Trophoblast cell (in vitro differentiated cells and primary cell): ENCODE data around the gene ANKRD39.

Experiments used
- DNase-seq, 2 donors: peaks; one replicate each; pipeline ENCODE4 v3.0.0-alpha.2; 2016
- H2AFZ ChIP-seq: 2 replicates; pipeline ENCODE4 v1.6.1; 2013; ENCODE audit warnings: low read length, moderate library complexity, mild to moderate bottlenecking; ENCODE audit not compliant: insufficient read depth, poor library complexity
- H2AK5ac ChIP-seq: 2 replicates; pipeline ENCODE4 v1.6.1; 2013; ENCODE audit warnings: mild to moderate bottlenecking, low read length
- H2BK120ac ChIP-seq: 2 replicates; pipeline ENCODE4 v1.6.1; 2013; ENCODE audit warnings: low read length, mild to moderate bottlenecking, moderate library complexity; ENCODE audit not compliant: insufficient read depth, poor library complexity
- H2BK12ac ChIP-seq: 2 replicates; pipeline ENCODE4 v1.6.1; 2013; ENCODE audit warnings: mild to moderate bottlenecking, low read length, moderate library complexity
- H2BK5ac ChIP-seq: 2 replicates; pipeline ENCODE4 v1.6.1; 2013; ENCODE audit warnings: low read length, low read depth, moderate library complexity, mild to moderate bottlenecking; ENCODE audit not compliant: poor library complexity
- H3K14ac ChIP-seq: 2 replicates; pipeline ENCODE4 v1.6.1; 2013; ENCODE audit warnings: mild to moderate bottlenecking, low read length
- H3K18ac ChIP-seq: 2 replicates; pipeline ENCODE4 v1.6.1; 2013; ENCODE audit warnings: mild to moderate bottlenecking, low read length
- H3K23ac ChIP-seq: 2 replicates; pipeline ENCODE4 v1.6.1; 2013; ENCODE audit warnings: low read length
- H3K27ac ChIP-seq: 2 replicates; pipeline ENCODE4 v1.5.1; 2013; ENCODE audit warnings: low read depth, mild to moderate bottlenecking, inconsistent platforms, low read length, moderate library complexity
- H3K27me3 ChIP-seq: 2 replicates; pipeline ENCODE4 v1.6.1; 2013; ENCODE audit warnings: inconsistent platforms, mild to moderate bottlenecking, low read length, moderate library complexity; ENCODE audit not compliant: insufficient read depth
- H3K36me3 ChIP-seq, 2 experiments: 1 replicate in 1 of 2; 2 replicates in 1 of 2; pipeline ENCODE4 v1.6.1; 2013; ENCODE audit warnings: low read length in 2 of 2, mild to moderate bottlenecking in 2 of 2, moderate library complexity in 1 of 2; ENCODE audit not compliant: insufficient read depth in 2 of 2, control insufficient read depth in 1 of 2
- H3K4ac ChIP-seq: 2 replicates; pipeline ENCODE4 v1.6.1; 2013; ENCODE audit warnings: low read depth, mild to moderate bottlenecking, low read length, moderate library complexity
- H3K4me1 ChIP-seq, 2 experiments: 1 replicate in 1 of 2; 2 replicates in 1 of 2; pipeline ENCODE4 v1.6.1; 2013; ENCODE audit warnings: low read length in 2 of 2, mild to moderate bottlenecking in 2 of 2, moderate library complexity in 1 of 2; ENCODE audit not compliant: insufficient read depth in 2 of 2, control insufficient read depth in 1 of 2
- H3K4me2 ChIP-seq: 2 replicates; pipeline ENCODE4 v1.6.1; 2013; ENCODE audit warnings: inconsistent platforms, mild to moderate bottlenecking, low read length, moderate library complexity
- H3K4me3 ChIP-seq: 2 replicates; pipeline ENCODE4 v1.5.1; 2013; ENCODE audit warnings: mild to moderate bottlenecking, low read depth, low read length, inconsistent platforms
- H3K79me1 ChIP-seq: one replicate; pipeline ENCODE4 v1.6.1; 2013; ENCODE audit warnings: low read length
- H3K79me2 ChIP-seq: 2 replicates; pipeline ENCODE4 v1.6.1; 2013; ENCODE audit warnings: low read length, mild to moderate bottlenecking; ENCODE audit not compliant: control insufficient read depth, insufficient read depth, poor library complexity
- H3K9ac ChIP-seq: 2 replicates; pipeline ENCODE4 v1.6.1; 2013; ENCODE audit warnings: mild to moderate bottlenecking, low read length
- H3K9me3 ChIP-seq: 2 replicates; pipeline ENCODE4 v1.6.1; 2013; ENCODE audit warnings: low read depth, mild to moderate bottlenecking, control low read depth, inconsistent platforms, low read length; ENCODE audit not compliant: insufficient read depth
- H4K12ac ChIP-seq: 2 replicates; pipeline ENCODE4 v1.6.1; 2013; ENCODE audit warnings: low read depth, mild to moderate bottlenecking, low read length, moderate library complexity
- H4K8ac ChIP-seq: 2 replicates; pipeline ENCODE4 v1.6.1; 2013; ENCODE audit warnings: low read depth, mild to moderate bottlenecking, low read length, moderate library complexity
- H4K91ac ChIP-seq: one replicate; pipeline ENCODE4 v1.6.1; 2013; ENCODE audit warnings: low read depth, mild to moderate bottlenecking, low read length, moderate library complexity
- WGBS: extraction: QIAGEN DNeasy Blood & Tissue Kit; methylation state at CpG from one replicate; pipeline ENCODE4 v1.1.7; 2013; ENCODE audit warnings: missing lambda C conversion rate; ENCODE audit not compliant: insufficient read length, insufficient coverage; ENCODE audit errors: extremely low coverage; 5-methylcytosine and 5-hydroxymethylcytosine counted together

The ANKRD39 gene

GRCh38 chr2:96893289-96894150, 35.7 kb upstream of the ANKRD39 start:
- H3K79me1 ChIP-seq, result peaks cover 39% of the 10 kb centered on the region
- no peaks in the 10 kb centered on the region for H3K9me3 ChIP-seq
- H3K27ac ChIP-seq, result no peak overlapping the region
- peak overlapping the region; percentile 3 for H3K4me3 ChIP-seq
- H3K4me1 ChIP-seq, result peaks cover 43 to 61% of the 10 kb centered on the region in 2 experiments
- no peak overlapping the region for H4K8ac ChIP-seq
- no peak overlapping the region for H3K9ac ChIP-seq
- H2BK12ac ChIP-seq, result peak overlapping the region; percentile 89
- no peaks in the 10 kb centered on the region for H3K36me3 ChIP-seq
- H3K18ac ChIP-seq, result peak overlapping the region; percentile 19
- H3K4ac ChIP-seq, result peak overlapping the region; percentile 12
- peak overlapping the region; percentile 38 for H3K14ac ChIP-seq
- no peak overlapping the region for H2AFZ ChIP-seq
- no CpG with 5 or more reads among the region's 16 CpGs for WGBS
- H2BK120ac ChIP-seq, result peak overlapping the region; percentile 60
- DNase-seq, result no peak
- no peaks in the 10 kb centered on the region for H3K27me3 ChIP-seq
- H2AK5ac ChIP-seq, result peak overlapping the region; percentile 59
- H4K91ac ChIP-seq, result peak overlapping the region; percentile 49
- peak overlapping the region; percentile 3 for H2BK5ac ChIP-seq
- H3K23ac ChIP-seq, result no peak overlapping the region
- H4K12ac ChIP-seq, result no peak overlapping the region
- H3K4me2 ChIP-seq, result no peak overlapping the region
- H3K79me2 ChIP-seq, result peaks cover 8% of the 10 kb centered on the region

DNA sequence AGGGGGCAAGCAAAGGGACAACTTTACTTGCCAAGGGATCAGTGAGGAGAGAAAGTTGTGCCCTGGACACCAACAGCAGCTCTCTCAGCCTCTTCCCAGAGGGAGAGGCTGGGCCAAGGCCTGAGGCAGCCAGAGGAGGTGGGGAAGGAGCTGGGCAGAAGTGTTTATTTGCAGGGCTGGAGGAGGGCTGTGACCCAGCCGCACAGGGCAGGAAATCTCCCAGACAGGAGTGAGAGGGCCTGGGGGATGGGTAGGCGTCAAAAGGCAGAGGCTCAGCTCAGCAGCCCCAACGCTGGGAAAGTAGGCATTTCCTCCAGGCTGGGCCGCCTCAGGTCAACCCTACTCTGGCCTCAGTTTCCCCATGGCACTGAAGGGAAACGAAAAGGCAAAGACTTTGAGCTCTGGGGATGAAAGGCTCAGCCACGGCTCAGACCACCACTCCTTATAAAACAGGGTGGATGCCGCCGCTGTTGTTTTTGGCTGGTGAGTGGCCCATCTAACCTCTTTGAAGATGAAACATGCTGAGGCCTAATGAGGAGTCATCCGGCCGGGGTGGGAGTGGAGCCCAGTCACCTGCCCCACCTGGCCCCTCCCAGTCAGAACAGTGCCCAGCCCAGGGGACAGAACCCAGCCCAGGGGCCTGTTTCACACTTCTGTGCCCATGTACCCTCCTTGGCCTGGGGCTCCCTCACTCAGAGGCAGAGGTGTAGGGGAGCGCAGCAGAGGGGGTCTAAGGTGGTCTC, 33.9 kb upstream of the ANKRD39 start:
- no peak overlapping the region for H3K9ac ChIP-seq
- H3K27ac ChIP-seq, result peak overlapping the region; percentile 93
- H2BK5ac ChIP-seq, result peak overlapping the region; percentile 88
- H4K91ac ChIP-seq, result peak overlapping the region; percentile 98
- no peak overlapping the region for H3K23ac ChIP-seq
- peaks cover 11% of the 10 kb centered on the region for H3K79me2 ChIP-seq
- H3K4me1 ChIP-seq, result peaks cover 55 to 66% of the 10 kb centered on the region in 2 experiments
- peak overlapping the region; percentile 93 for H3K4ac ChIP-seq
- H3K14ac ChIP-seq, result peak overlapping the region; percentile 94
- H3K79me1 ChIP-seq, result peaks cover 50% of the 10 kb centered on the region
- WGBS, result no CpG with 5 or more reads among the region's 11 CpGs
- peak overlapping the region; percentile 96 for H2BK120ac ChIP-seq
- no peaks in the 10 kb centered on the region for H3K36me3 ChIP-seq
- H3K27me3 ChIP-seq, result no peaks in the 10 kb centered on the region
- H2BK12ac ChIP-seq, result peak overlapping the region; percentile 99
- H3K9me3 ChIP-seq, result no peaks in the 10 kb centered on the region
- peak overlapping the region; percentile 96 for H3K18ac ChIP-seq
- peak overlapping the region; percentile 98 for H2AK5ac ChIP-seq
- H2AFZ ChIP-seq, result peak overlapping the region; percentile 63
- H4K8ac ChIP-seq, result peak overlapping the region; percentile 78
- H3K4me2 ChIP-seq, result peak overlapping the region; percentile 1
- H3K4me3 ChIP-seq, result no peak overlapping the region
- DNase-seq, result no peak
- H4K12ac ChIP-seq, result peak overlapping the region; percentile 19

DNA sequence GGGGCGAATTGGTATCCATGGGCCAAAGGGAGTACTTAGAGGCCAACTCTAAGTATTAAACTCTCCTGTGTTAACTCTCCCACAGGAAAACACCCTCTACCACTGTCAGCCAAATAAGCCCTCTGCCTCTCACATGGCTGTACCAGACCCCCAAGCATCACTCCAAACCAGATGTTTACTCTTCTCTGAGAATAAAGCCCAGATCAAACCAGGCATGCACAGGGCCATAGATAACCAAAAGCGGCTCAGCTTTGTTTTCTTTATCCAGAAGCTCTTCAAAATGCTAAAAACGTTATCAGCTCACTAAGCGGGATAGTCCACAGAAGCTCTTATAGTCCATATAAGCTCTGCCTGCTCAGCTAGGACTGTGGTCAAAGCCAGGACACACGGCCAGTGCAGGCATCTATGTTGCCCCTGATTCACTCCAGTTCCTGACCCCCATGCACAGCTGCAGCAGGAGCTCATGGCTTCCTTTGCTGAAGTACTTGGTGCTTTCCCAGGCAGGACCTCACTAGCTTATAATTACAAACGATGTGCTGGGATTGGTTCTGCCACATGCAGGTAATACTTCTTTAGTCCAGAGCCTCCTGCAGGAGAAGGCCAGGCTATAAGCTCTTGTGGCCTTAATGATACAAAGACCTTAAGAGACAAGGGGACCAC, 33.0 kb upstream of the ANKRD39 start:
- Histone ChIP-seq H3K23ac (no peak overlapping the region), H3K4ac (peak overlapping the region; percentile 64), H2BK12ac (peak overlapping the region; percentile 97), H4K12ac (no peak overlapping the region), H2BK5ac (peak overlapping the region; percentile 88), H4K91ac (peak overlapping the region; percentile 95), H3K18ac (peak overlapping the region; percentile 76), H4K8ac (peak overlapping the region; percentile 75), H3K27me3 (no peaks in the 10 kb centered on the region), H3K14ac (peak overlapping the region; percentile 82), H3K79me2 (peaks cover 16% of the 10 kb centered on the region), H2BK120ac (peak overlapping the region; percentile 92), H3K79me1 (peaks cover 58% of the 10 kb centered on the region), H3K4me1 (peaks cover 57 to 70% of the 10 kb centered on the region in 2 experiments), H3K4me3 (no peak overlapping the region), H2AFZ (peak overlapping the region; percentile 4), H3K4me2 (peak overlapping the region; percentile 1), H2AK5ac (peak overlapping the region; percentile 81), H3K36me3 (no peaks in the 10 kb centered on the region), H3K9me3 (peaks cover 2% of the 10 kb centered on the region), H3K27ac (peak overlapping the region; percentile 93), H3K9ac (no peak overlapping the region)
- no peak for DNase-seq
- no CpG with 5 or more reads among the region's 6 CpGs for WGBS

DNA sequence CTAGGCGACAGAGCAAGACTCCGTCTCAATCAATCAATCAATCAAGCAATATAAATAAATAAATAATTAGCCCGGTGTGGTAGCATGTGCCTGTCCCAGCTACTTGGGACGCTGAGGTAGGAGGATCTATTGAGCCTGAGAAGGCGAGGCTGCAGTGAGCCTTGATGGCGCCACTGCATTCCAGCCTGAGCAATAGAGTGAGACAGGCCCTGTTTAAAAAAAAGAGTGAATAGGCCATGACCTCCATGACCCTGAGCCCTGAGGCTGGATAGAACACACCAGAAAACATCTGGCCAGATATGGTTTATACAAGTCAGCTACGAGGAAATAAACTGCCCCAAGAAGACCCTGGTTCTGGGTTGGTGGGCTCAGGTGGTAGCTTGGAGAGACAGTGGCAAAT, 32.4 kb upstream of the ANKRD39 start:
- peak; percentile 58 to 67 for DNase-seq
- peak overlapping the region; percentile 95 for H4K91ac ChIP-seq
- no peak overlapping the region for H3K4me3 ChIP-seq
- no peak overlapping the region for H4K12ac ChIP-seq
- no peaks in the 10 kb centered on the region for H3K27me3 ChIP-seq
- no peak overlapping the region for H3K9ac ChIP-seq
- no peak overlapping the region for H4K8ac ChIP-seq
- H2AK5ac ChIP-seq, result no peak overlapping the region
- H3K4me2 ChIP-seq, result no peak overlapping the region
- H3K36me3 ChIP-seq, result no peaks in the 10 kb centered on the region
- peak overlapping the region; percentile 19 for H3K4ac ChIP-seq
- H2BK120ac ChIP-seq, result peak overlapping the region; percentile 71
- H3K79me1 ChIP-seq, result peaks cover 64% of the 10 kb centered on the region
- H3K23ac ChIP-seq, result no peak overlapping the region
- H3K79me2 ChIP-seq, result peaks cover 20% of the 10 kb centered on the region
- H3K9me3 ChIP-seq, result peaks cover 2% of the 10 kb centered on the region
- H2BK5ac ChIP-seq, result peak overlapping the region; percentile 88
- H3K18ac ChIP-seq, result no peak overlapping the region
- H2AFZ ChIP-seq, result no peak overlapping the region
- peak overlapping the region; percentile 97 for H2BK12ac ChIP-seq
- peak overlapping the region; percentile 60 for H3K14ac ChIP-seq
- H3K4me1 ChIP-seq, result peaks cover 60 to 70% of the 10 kb centered on the region in 2 experiments
- peak overlapping the region; percentile 93 for H3K27ac ChIP-seq
- no CpG with 5 or more reads among the region's 7 CpGs for WGBS
